Measurements from ENCODE around the gene SLC38A6.

The SLC38A6 gene

GRCh38 chr14:60981633-60982455, 799 bp downstream of the SLC38A6 start:
- no peak for DNase-seq

GRCh38 chr14:60984196-60984595, 3.2 kb downstream of the SLC38A6 start:
- DNase-seq, result no peak

GRCh38 chr14:60986500-60986899, 5.5 kb downstream of the SLC38A6 start:
- DNase-seq, result no peak

- no peak for DNase-seq
These were observed 8.6 kb downstream of the SLC38A6 start for GRCh38 chr14:60989599-60989998.

- DNase-seq, result no peak
These were observed 17.6 kb downstream of the SLC38A6 start for GRCh38 chr14:60998617-60999016.

GRCh38 chr14:60999536-60999935, 18.5 kb downstream of the SLC38A6 start:
- no peak for DNase-seq

GRCh38 chr14:61003571-61003970, 22.5 kb downstream of the SLC38A6 start:
- DNase-seq, result no peak

- DNase-seq, result no peak
These were observed 38.5 kb downstream of the SLC38A6 start for GRCh38 chr14:61019537-61019936.

- DNase-seq, result peak; percentile 7
These were observed 44.5 kb downstream of the SLC38A6 start for GRCh38 chr14:61025251-61026223.

GRCh38 chr14:61026526-61026925, 45.5 kb downstream of the SLC38A6 start:
- no peak for DNase-seq

GRCh38 chr14:61031026-61031425, 50.0 kb downstream of the SLC38A6 start:
- DNase-seq, result no peak

- no peak for DNase-seq
These were observed 52.0 kb downstream of the SLC38A6 start for GRCh38 chr14:61033054-61033453.

GRCh38 chr14:61033855-61034254, 52.8 kb downstream of the SLC38A6 start:
- DNase-seq, result no peak

GRCh38 chr14:61034416-61035120, 53.5 kb downstream of the SLC38A6 start:
- no peak for DNase-seq

- DNase-seq, result no peak
These were observed 56.2 kb downstream of the SLC38A6 start for GRCh38 chr14:61037215-61037614.

- DNase-seq, result no peak
These were observed 60.7 kb downstream of the SLC38A6 start for GRCh38 chr14:61041704-61042103.

GRCh38 chr14:61042220-61042619, 61.2 kb downstream of the SLC38A6 start:
- DNase-seq, result peak; percentile 37

GRCh38 chr14:61043506-61043905, 62.5 kb downstream of the SLC38A6 start:
- no peak for DNase-seq

GRCh38 chr14:61047021-61047420, 66.0 kb downstream of the SLC38A6 start:
- DNase-seq, result no peak

GRCh38 chr14:61048640-61049039, 67.6 kb downstream of the SLC38A6 start:
- DNase-seq, result no peak

GRCh38 chr14:61050417-61050816, 69.4 kb downstream of the SLC38A6 start:
- DNase-seq, result no peak

GRCh38 chr14:61051051-61051450, 70.0 kb downstream of the SLC38A6 start:
- no peak for DNase-seq

GRCh38 chr14:61051621-61052020, 70.6 kb downstream of the SLC38A6 start:
- DNase-seq, result no peak
